Upper lobe of left lung (tissue), 6 donors: ENCODE data around the gene MYO3A. TPM values are rescaled to one million over a fixed set of nuclear protein-coding genes. Genes with fewer than 3 reads are reported as not detected.

Experiments used
- ATAC-seq, 2 donors: fragments of 200-7000 bp; cut with Tn5 transposase; one replicate each; pipeline ENCODE4 v1.9.1; 2022; ENCODE audit warnings: mild to moderate bottlenecking in 2 of 2, moderate library complexity in 2 of 2; ENCODE audit not compliant: low FRiP score in 2 of 2
- DNase-seq, 2 donors: peaks; one replicate each; pipeline ENCODE4 v3.0.0-alpha.2; 2019 to 2020
- H3K27ac ChIP-seq, 4 donors: fragments of 200-600 bp; sonication (generic); one replicate each; pipeline ENCODE4 v1.5.1; 2016 to 2019
- H3K27me3 ChIP-seq, 4 donors: fragments of 200-600 bp; sonication (generic); one replicate each; pipeline ENCODE4 v1.5.1; 2017 to 2019
- H3K36me3 ChIP-seq, 4 donors: fragments of 200-600 bp; sonication (generic); one replicate each; pipeline ENCODE4 v1.5.1; 2016 to 2019
- H3K4me1 ChIP-seq, 4 donors: fragments of 200-600 bp; sonication (generic); one replicate each; pipeline ENCODE4 v1.5.1; 2018 to 2019
- H3K4me3 ChIP-seq, 4 donors: fragments of 200-600 bp; sonication (generic); one replicate each; pipeline ENCODE4 v1.5.1; 2017 to 2019; ENCODE audit warnings: mild to moderate bottlenecking in 2 of 4, moderate library complexity in 1 of 4
- H3K9me3 ChIP-seq, 4 donors: fragments of 200-600 bp; sonication (generic); one replicate each; pipeline ENCODE4 v1.5.1; 2018 to 2019
- CTCF ChIP-seq, 6 experiments: fragments of 450-650 bp in 4 of 6; fragments of 200-600 bp in 2 of 6; sonication (generic) in 2 of 6; IDR thresholded peaks; one replicate each; pipeline ENCODE4 v1.5.1; 2016 to 2019; ENCODE audit warnings: antibody characterized with exemption in 6 of 6
- EP300 ChIP-seq, 4 donors: sonication (generic); formaldehyde crosslinking; IDR thresholded peaks; one replicate each; pipeline ENCODE4 v1.5.1; 2017; ENCODE audit warnings: antibody characterized with exemption in 4 of 4, control low read depth in 2 of 4
- POLR2A ChIP-seq, 4 donors: fragments of 450-650 bp; IDR thresholded peaks; one replicate each; pipeline ENCODE4 v1.5.1; 2016 to 2017; ENCODE audit warnings: antibody characterized with exemption in 4 of 4, mild to moderate bottlenecking in 2 of 4
- POLR2AphosphoS5 ChIP-seq, 2 donors: sonication (generic); formaldehyde crosslinking; IDR thresholded peaks; one replicate each; pipeline ENCODE4 v1.5.1; 2017; ENCODE audit warnings: antibody characterized with exemption in 2 of 2
- WGBS, 2 donors: methylation state at CpG; one replicate each; pipeline ENCODE4 v1.1.5; 2017 to 2018; 5-methylcytosine and 5-hydroxymethylcytosine counted together
- total RNA-seq, 6 donors: library from RNA; depleted of rRNA in 4 of 6; stranded (reverse); fragments of >200 nt in 4 of 6; gene quantifications; one replicate each; pipeline versions ENCODE4 v1.1.0 to v1.2.1, GENCODE V29; 2016 to 2021
- donor health status: DM: no; HTN: no; CAD: no; lungs with moderate emphysema.
- donor health status: DM: no; HTN: yes; CAD: no; lungs with severe emphysema.

MYO3A gene
- total RNA-seq, 6 donors from 2014 or later: 0.15 to 0.49 (median 0.47) TPM; not detected in 3

GRCh38 chr10:26213157-26213800 lies 279.2 kb downstream of the MYO3A start:
- DNase-seq (no peak), ATAC-seq (no peak)
- 14 to 27% methylated on average over 5 to 11 of the region's 11 CpGs for WGBS, 2 donors

GRCh38 chr10:26214004-26214403 lies 280.0 kb downstream of the MYO3A start:
- H3K27ac ChIP-seq: no peak overlapping the region
- ATAC-seq (no peak), DNase-seq (no peak)
- 9% methylated on average over 7 of the region's 7 CpGs for WGBS, 2 donors
- H3K9me3 ChIP-seq: no peaks in the 10 kb centered on the region
- peaks cover 4 to 40% (median 22%) of the 10 kb centered on the region in 4 donors for H3K4me1 ChIP-seq
- H3K27me3 ChIP-seq: peaks cover 0 to 54% (median 32%) of the 10 kb centered on the region in 4 donors
- no peaks in the 10 kb centered on the region for H3K36me3 ChIP-seq
- no peak for TF ChIP-seq CTCF (IDR thresholded peaks at IDR 0.05)
- TF ChIP-seq EP300 (IDR thresholded peaks at IDR 0.05): no peak
- TF ChIP-seq POLR2AphosphoS5 (IDR thresholded peaks at IDR 0.05): no peak
- no peak for TF ChIP-seq POLR2A (IDR thresholded peaks at IDR 0.05)
- H3K4me3 ChIP-seq: no peak overlapping the region

More at GRCh38 chr10:26213157-26213800, 279.2 kb downstream of the MYO3A start:
- H3K27me3 ChIP-seq: peaks cover 0 to 54% (median 32%) of the 10 kb centered on the region in 4 donors
- H3K36me3 ChIP-seq: no peaks in the 10 kb centered on the region
- no peak overlapping the region for H3K27ac ChIP-seq
- TF ChIP-seq POLR2AphosphoS5 (IDR thresholded peaks at IDR 0.05) (no peak), CTCF (IDR thresholded peaks at IDR 0.05) (no peak), POLR2A (IDR thresholded peaks at IDR 0.05) (no peak), EP300 (IDR thresholded peaks at IDR 0.05) (no peak)
- H3K9me3 ChIP-seq: no peaks in the 10 kb centered on the region
- peaks cover 4 to 40% (median 22%) of the 10 kb centered on the region in 4 donors for H3K4me1 ChIP-seq
- no peak overlapping the region for H3K4me3 ChIP-seq

GRCh38 chr10:26214551-26215395 lies 280.7 kb downstream of the MYO3A start:
- Histone ChIP-seq H3K4me1 (peaks cover 4 to 40% (median 22%) of the 10 kb centered on the region in 4 donors), H3K9me3 (no peaks in the 10 kb centered on the region), H3K36me3 (no peaks in the 10 kb centered on the region), H3K27me3 (peaks cover 0 to 55% (median 34%) of the 10 kb centered on the region in 4 donors), H3K4me3 (no peak overlapping the region), H3K27ac (no peak overlapping the region)
- DNase-seq: peak in 1 of 2 donors; percentile 50
- no peak for ATAC-seq
- 5 to 9% methylated on average over 16 to 33 of the region's 34 CpGs for WGBS, 2 donors
- TF ChIP-seq CTCF (IDR thresholded peaks at IDR 0.05): no peak

GRCh38 chr10:26215396-26215934 lies 281.4 kb downstream of the MYO3A start:
- no peak for TF ChIP-seq POLR2A (IDR thresholded peaks at IDR 0.05)
- Histone ChIP-seq H3K36me3 (no peaks in the 10 kb centered on the region), H3K27me3 (peaks cover 0 to 57% (median 34%) of the 10 kb centered on the region in 4 donors), H3K27ac (no peak overlapping the region), H3K4me3 (peak overlapping the region in 1 of 4 donors; percentile 17), H3K9me3 (no peaks in the 10 kb centered on the region), H3K4me1 (peaks cover 4 to 40% (median 22%) of the 10 kb centered on the region in 4 donors)
- ATAC-seq (peak in 1 of 2 donors; percentile 7), DNase-seq (peak in 1 of 2 donors; percentile 45)
- WGBS, 2 donors: 3 to 5% methylated on average over 31 of the region's 31 CpGs

GRCh38 chr10:26215935-26216584 lies 282.0 kb downstream of the MYO3A start:
- Histone ChIP-seq H3K27me3 (peaks cover 0 to 57% (median 34%) of the 10 kb centered on the region in 4 donors), H3K27ac (no peak overlapping the region), H3K9me3 (no peaks in the 10 kb centered on the region), H3K4me1 (peaks cover 4 to 40% (median 22%) of the 10 kb centered on the region in 4 donors), H3K36me3 (no peaks in the 10 kb centered on the region), H3K4me3 (peak overlapping the region in 1 of 4 donors; percentile 17)
- 1 to 3% methylated on average over 45 to 50 of the region's 57 CpGs for WGBS, 2 donors
- DNase-seq: peak in 1 of 2 donors; percentile 82
- TF ChIP-seq CTCF (IDR thresholded peaks at IDR 0.05) (no peak), EP300 (IDR thresholded peaks at IDR 0.05) (no peak), POLR2AphosphoS5 (IDR thresholded peaks at IDR 0.05) (no peak), POLR2A (IDR thresholded peaks at IDR 0.05) (no peak)
- peak; percentile 49 to 71 for ATAC-seq
